Activated CD4-positive, alpha-beta T cell treated with anti-CD3 and anti-CD28 coated beads, Interleukin-2, amount 10 ng/mL, durations not matched to agents 24 days and 14 days (primary cell): ENCODE measurements around the gene PTPN14. TPM values are rescaled to one million over a fixed set of nuclear protein-coding genes. Genes with fewer than 3 reads are reported as not detected.

ENCODE experiments used
- DNase-seq: peaks from one replicate; pipeline ENCODE4 v3.0.0; 2022
- H3K27ac Mint-ChIP-seq: one replicate; pipeline ENCODE4 v1.8.0; 2022; ENCODE audit warnings: mild to moderate bottlenecking, mixed read lengths
- H3K27me3 Mint-ChIP-seq: one replicate; pipeline ENCODE4 v1.8.0; 2022; ENCODE audit warnings: mixed read lengths
- H3K36me3 Mint-ChIP-seq: one replicate; pipeline ENCODE4 v1.8.0; 2022; ENCODE audit warnings: low read depth, mild to moderate bottlenecking, mixed read lengths
- H3K4me1 Mint-ChIP-seq: one replicate; pipeline ENCODE4 v1.8.0; 2021; ENCODE audit warnings: mixed read lengths
- H3K4me3 Mint-ChIP-seq: one replicate; pipeline ENCODE4 v1.8.0; 2022; ENCODE audit warnings: mild to moderate bottlenecking, moderate library complexity, mixed read lengths
- H3K9me3 Mint-ChIP-seq: one replicate; pipeline ENCODE4 v1.8.0; 2021; ENCODE audit warnings: mixed read lengths
- intact Hi-C: fragments of 100-400 bp; cut with micrococcal nuclease; formaldehyde crosslinking; loops from one replicate; pipeline ENCODE4 v1.15.1; 2023
- total RNA-seq: library from RNA; stranded (reverse); gene quantifications from 2 replicates; pipeline ENCODE4 v1.2.3, GENCODE V29; 2022

The PTPN14 gene
- total RNA-seq, 1 donor from 2014 or later = 29.7 TPM

- no peaks in the 10 kb centered on the region for H3K27me3 Mint-ChIP-seq
- intact Hi-C loops = no loop called here
- DNase-seq = no peak
- no peaks in the 10 kb centered on the region for H3K9me3 Mint-ChIP-seq
- peaks cover 11% of the 10 kb centered on the region for H3K4me1 Mint-ChIP-seq
- H3K36me3 Mint-ChIP-seq = no peaks in the 10 kb centered on the region
- no peak overlapping the region for H3K27ac Mint-ChIP-seq
- no peak overlapping the region for H3K4me3 Mint-ChIP-seq
These were observed 246.1 kb downstream of the PTPN14 start for GRCh38 chr1:214305164-214305751.

GRCh38 chr1:214303141-214303930 lies 248.1 kb downstream of the PTPN14 start:
- Mint-ChIP-seq H3K4me3 (no peak overlapping the region), H3K9me3 (no peaks in the 10 kb centered on the region), H3K36me3 (no peaks in the 10 kb centered on the region), H3K27me3 (no peaks in the 10 kb centered on the region), H3K27ac (no peak overlapping the region), H3K4me1 (peaks cover 1% of the 10 kb centered on the region)
- intact Hi-C loops = no loop called here
- no peak for DNase-seq

- H3K27ac Mint-ChIP-seq = no peak overlapping the region
- H3K9me3 Mint-ChIP-seq = no peaks in the 10 kb centered on the region
- no peaks in the 10 kb centered on the region for H3K27me3 Mint-ChIP-seq
- H3K4me3 Mint-ChIP-seq = no peak overlapping the region
- no peak for DNase-seq
- peaks cover 1% of the 10 kb centered on the region for H3K4me1 Mint-ChIP-seq
- intact Hi-C loops = no loop called here
- peaks cover 4% of the 10 kb centered on the region for H3K36me3 Mint-ChIP-seq
These were observed 249.9 kb downstream of the PTPN14 start for GRCh38 chr1:214301526-214301925.

- H3K27ac Mint-ChIP-seq = no peak overlapping the region
- intact Hi-C loops = no loop called here
- no peaks in the 10 kb centered on the region for H3K9me3 Mint-ChIP-seq
- H3K27me3 Mint-ChIP-seq = no peaks in the 10 kb centered on the region
- H3K4me3 Mint-ChIP-seq = no peak overlapping the region
- H3K4me1 Mint-ChIP-seq = peaks cover 1% of the 10 kb centered on the region
- H3K36me3 Mint-ChIP-seq = peaks cover 4% of the 10 kb centered on the region
- no peak for DNase-seq
These were observed 251.1 kb downstream of the PTPN14 start for GRCh38 chr1:214300149-214300780.

Other genes starting within 250 kb of the PTPN14 start
- gene CENPF, start 51.6 kb upstream of the PTPN14 start, total RNA-seq = 54.4 and 63.0 TPM in 2 replicates